Kasumi-1 (cell line): ENCODE data around the gene RFTN1.
A peak's percentile ranks its signal among the peaks of the same experiment; 100 is the strongest.

Experiments
- DNase-seq, 2 experiments: peaks; one replicate each; lab custom pipeline; 2025; lab: John Stamatoyannopoulos, UW

Gene RFTN1

GRCh38 chr3:16302082-16302631, 211.3 kb downstream of the RFTN1 start:
- DNase-seq: no peak

DNA sequence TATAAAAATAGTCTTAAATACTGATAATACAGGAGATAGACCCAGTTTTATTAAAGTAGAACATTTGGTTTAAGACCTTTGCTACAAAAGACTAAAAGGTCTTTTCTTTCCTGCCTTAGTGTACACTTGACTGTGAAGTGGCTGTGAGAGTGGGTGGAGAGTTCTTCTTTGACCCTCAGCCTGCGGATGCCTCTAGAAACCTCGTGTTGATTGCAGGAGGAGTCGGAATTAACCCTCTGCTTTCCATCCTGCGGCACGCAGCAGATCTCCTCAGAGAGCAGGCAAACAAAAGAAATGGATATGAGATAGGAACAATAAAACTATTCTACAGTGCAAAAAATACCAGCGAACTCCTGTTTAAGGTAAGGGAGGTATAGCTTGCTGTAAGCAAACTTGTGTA, 212.0 kb downstream of the RFTN1 start:
- DNase-seq: no peak

DNA sequence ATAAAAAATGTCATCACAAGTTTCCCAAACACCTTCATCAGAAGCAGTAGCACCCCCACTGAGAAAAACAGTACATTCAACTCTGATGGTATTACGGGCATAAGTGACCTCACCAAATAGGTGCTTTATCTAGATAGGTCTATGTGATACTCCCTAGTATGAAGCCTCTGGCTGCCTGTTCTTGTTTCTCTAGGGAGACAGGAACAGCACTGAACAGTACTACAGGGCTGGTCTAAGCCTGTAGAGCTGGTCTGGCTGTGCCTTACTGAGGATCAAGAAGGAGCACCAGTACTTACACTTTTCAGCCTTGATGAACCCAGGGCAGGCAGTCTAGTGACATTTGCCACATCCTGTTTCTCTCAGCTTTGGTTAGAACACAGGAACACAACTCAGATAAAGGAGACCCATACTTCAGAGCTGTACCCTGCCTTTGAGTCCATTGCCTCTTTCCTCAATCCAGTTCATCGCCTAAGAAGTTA, 212.6 kb downstream of the RFTN1 start:
- DNase-seq: peak; percentile 33 to 58

DNA sequence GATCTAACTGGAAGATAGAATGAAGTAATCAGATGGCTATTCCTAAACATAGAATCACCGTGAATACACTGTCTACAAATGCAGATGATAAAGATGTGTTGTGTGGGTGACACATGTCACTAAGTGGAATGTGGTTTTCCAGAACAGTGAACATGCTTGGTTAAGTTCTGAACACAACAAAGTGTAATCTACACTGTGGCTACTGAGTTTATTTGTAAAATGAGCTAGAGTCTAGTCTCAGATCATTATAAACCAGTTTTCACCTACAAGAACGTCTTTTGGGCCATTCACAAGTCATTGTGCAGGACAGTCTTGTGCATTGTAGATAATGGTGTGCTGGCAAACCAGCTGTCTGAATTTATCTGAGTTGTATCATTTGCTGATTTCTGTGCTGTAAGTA, 213.2 kb downstream of the RFTN1 start:
- no peak for DNase-seq

DNA sequence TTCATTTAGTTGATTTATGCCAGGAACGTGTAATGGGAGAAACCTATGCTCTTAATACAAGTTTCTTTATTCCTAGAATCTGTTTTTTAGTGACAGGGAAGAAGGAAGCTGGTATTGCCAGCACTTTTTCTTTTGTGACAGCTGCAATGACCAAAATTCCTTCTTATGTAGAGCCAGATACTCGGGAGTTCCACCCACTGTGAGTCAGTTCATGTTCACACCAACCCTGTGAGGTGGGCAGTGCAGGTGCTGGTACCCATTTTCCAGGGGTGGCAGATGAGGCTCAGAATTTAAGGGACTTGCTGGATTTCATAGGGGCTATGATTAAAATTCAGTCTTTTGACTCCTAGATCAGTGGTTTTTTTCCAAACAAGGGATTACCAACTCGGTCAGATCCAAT, 213.8 kb downstream of the RFTN1 start:
- no peak for DNase-seq

GRCh38 chr3:16298891-16299290, 214.6 kb downstream of the RFTN1 start:
- no peak for DNase-seq

GRCh38 chr3:16297997-16298885, 215.3 kb downstream of the RFTN1 start:
- DNase-seq: no peak

- DNase-seq: no peak
Measured at GRCh38 chr3:16295298-16295890, 218.1 kb downstream of the RFTN1 start.

GRCh38 chr3:16294844-16295243, 218.7 kb downstream of the RFTN1 start:
- DNase-seq: no peak

GRCh38 chr3:16290827-16291196, 222.7 kb downstream of the RFTN1 start:
- peak; percentile 59 to 79 for DNase-seq

- DNase-seq: peak; percentile 76 to 84
Measured at GRCh38 chr3:16290007-16290826, 223.3 kb downstream of the RFTN1 start.

- no peak for DNase-seq
Measured at GRCh38 chr3:16289144-16289889, 224.2 kb downstream of the RFTN1 start.

DNA sequence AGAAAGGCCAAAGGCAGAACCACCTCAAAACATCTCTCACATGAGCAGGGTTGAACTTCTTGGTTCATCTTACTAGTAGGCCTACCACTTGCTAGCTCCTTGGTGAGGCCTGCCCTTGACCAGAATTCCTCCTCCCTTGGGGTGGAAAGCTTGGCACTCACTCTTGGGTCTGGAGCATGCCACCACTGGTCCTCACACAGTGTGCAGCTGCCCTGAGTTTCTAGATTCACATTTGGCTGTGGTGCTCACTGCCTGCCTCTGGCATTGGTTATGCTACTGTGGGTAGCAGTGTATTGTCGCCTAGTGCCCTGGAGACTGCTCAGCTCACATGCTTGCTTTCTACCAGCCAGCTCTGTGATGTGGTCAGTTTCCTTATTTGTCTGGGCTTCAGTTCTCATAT, 224.8 kb downstream of the RFTN1 start:
- DNase-seq: no peak

- peak; percentile 26 to 35 for DNase-seq
Measured at GRCh38 chr3:16286751-16287543, 226.6 kb downstream of the RFTN1 start.

GRCh38 chr3:16286161-16286560, 227.3 kb downstream of the RFTN1 start:
- DNase-seq: no peak

DNA sequence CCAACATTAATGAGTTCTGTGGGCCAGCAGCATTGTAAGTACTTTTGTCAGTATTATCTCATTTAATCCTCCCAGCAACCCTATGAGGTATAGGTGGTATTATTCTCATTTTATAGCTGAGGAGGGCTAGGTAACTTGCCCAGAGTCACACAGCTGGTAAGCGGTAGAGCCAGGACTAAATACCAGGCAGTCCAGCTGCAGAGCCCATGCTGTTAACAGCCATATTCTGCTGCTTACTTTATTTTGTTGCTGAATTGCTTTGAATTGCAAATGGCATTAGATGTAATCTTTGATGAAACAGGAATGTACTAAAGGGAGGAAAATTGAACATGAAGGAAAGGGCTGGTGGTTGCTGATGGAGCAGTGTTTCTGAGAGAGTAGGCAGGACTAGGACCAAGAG, 228.9 kb downstream of the RFTN1 start:
- no peak for DNase-seq

DNA sequence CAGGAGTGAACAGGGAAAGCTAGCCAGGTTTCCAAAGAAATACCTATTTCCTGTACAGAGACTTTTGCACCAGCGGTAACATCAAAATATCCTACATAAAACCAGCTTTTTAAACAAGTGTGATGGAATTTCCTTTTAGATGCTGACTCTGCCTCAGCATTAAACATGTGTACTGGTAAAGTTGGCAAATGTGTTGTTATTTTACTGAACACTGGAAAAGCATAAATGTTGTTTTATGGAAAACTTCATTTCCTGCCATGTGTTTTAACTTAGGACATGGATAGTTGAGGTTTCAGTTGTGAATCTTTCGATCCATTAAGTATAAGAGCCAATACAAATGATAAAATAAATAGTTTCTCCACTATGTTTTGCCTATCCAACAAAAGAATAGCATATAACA, 232.8 kb downstream of the RFTN1 start:
- DNase-seq: no peak

- no peak for DNase-seq
Measured at GRCh38 chr3:16279010-16279801, 234.3 kb downstream of the RFTN1 start.

- DNase-seq: no peak
Measured at GRCh38 chr3:16277471-16277870, 236.0 kb downstream of the RFTN1 start.

- DNase-seq: no peak
Measured at GRCh38 chr3:16273867-16274266, 239.6 kb downstream of the RFTN1 start.
